ENCODE measurements around the gene FXYD5. TPM values are rescaled to one million over a fixed set of nuclear protein-coding genes. Genes with fewer than 3 reads are reported as not detected.

FXYD5 gene
- polyA plus RNA-seq, 2 of the 4 experiments (the other 2 are of a cell fraction) = 70.8 to 113 TPM

DNA sequence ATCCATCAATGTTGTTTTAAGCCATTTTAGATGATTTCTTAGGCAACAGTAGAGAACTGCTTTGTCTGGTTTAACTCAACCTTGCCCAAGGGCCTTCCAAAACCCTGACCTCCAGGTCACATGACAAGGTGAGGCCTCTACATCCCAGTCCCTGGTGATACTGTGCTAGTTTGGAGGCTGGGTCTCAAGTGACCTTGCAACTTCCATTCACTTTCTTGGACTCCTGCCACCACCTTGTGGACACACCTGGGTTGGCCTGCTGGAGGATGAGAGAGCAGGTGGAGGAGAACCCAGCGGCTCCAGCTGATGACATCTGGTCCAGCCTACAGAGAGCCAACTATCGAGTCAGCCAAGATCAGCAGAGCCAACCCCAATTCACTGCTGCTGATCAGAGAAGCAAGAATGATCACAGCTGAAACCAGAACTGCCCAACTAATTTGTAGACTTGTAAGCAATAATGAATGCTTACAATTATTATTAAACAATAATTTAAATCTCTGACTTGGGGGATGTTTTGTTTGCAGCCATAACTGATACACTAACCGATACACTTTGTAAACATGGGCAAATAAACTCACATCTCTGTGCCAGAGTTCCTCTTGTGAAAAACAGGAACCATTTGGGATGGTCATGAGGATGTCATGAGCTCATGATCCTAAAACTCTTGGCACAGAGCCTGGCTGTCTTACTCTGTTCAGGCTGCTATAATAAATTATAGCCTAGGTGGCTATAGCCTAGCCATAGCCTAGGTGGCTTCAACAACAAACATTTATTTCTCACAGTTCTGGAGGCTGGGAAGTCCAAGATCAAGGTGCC lies 62.5 kb downstream of the FXYD5 start:
- no peak overlapping the region for H3K4me2 ChIP-seq
- no peak for FAIRE-seq
- H3K4me3 ChIP-seq = no peak overlapping the region
- TF ChIP-seq BHLHE40 (IDR thresholded peaks at IDR 0.05; ENCODE audit: low read depth, low read length) (no peak), CBX8 (IDR thresholded peaks at IDR 0.05) (no peak), RAD21 (conservative IDR thresholded peaks at IDR 0.05 in 1 of 2, IDR thresholded peaks at IDR 0.05 in 1 of 2) (no peak), ESRRA (IDR thresholded peaks at IDR 0.05; ENCODE audit: borderline replicate concordance, low read length) (no peak), JUNB (IDR thresholded peaks at IDR 0.05) (no peak), RARB (CRISPR knock-in tag; IDR thresholded peaks at IDR 0.05) (no peak), FOSL2 (IDR thresholded peaks at IDR 0.05) (no peak), FOSL2 (CRISPR knock-in tag; IDR thresholded peaks at IDR 0.05) (no peak), GATA3 (IDR thresholded peaks at IDR 0.05; ENCODE audit: borderline replicate concordance) (no peak)
- TF ChIP-seq, protein P1, sequence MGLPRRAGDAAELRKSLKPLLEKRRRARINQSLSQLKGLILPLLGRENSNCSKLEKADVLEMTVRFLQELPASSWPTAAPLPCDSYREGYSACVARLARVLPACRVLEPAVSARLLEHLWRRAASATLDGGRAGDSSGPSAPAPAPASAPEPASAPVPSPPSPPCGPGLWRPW (IDR thresholded peaks at IDR 0.05) = no peak
- TF ChIP-seq, protein P2, sequence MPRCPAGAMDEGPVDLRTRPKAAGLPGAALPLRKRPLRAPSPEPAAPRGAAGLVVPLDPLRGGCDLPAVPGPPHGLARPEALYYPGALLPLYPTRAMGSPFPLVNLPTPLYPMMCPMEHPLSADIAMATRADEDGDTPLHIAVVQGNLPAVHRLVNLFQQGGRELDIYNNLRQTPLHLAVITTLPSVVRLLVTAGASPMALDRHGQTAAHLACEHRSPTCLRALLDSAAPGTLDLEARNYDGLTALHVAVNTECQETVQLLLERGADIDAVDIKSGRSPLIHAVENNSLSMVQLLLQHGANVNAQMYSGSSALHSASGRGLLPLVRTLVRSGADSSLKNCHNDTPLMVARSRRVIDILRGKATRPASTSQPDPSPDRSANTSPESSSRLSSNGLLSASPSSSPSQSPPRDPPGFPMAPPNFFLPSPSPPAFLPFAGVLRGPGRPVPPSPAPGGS (IDR thresholded peaks at IDR 0.05) = no peak
- TF ChIP-seq, protein P3, sequence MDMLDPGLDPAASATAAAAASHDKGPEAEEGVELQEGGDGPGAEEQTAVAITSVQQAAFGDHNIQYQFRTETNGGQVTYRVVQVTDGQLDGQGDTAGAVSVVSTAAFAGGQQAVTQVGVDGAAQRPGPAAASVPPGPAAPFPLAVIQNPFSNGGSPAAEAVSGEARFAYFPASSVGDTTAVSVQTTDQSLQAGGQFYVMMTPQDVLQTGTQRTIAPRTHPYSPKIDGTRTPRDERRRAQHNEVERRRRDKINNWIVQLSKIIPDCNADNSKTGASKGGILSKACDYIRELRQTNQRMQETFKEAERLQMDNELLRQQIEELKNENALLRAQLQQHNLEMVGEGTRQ (IDR thresholded peaks at IDR 0.05) = no peak
- H3K4me1 ChIP-seq = peaks cover 13% of the 10 kb centered on the region
- ATAC-seq = no peak
- 21% methylated on average over 3 of the region's 3 CpGs for whole genome bisulfite sequencing (ENCODE audit: missing lambda C conversion rate)
- ChIA-PET CTCF (interaction anchor here (0.6 kb wide), 1 partner anchor 215 kb away, joined by 6 read pairs; no protein-coding TSS in a partner anchor), POLR2A (no interaction called here)
- H3K27ac ChIP-seq = no peak overlapping the region
- peaks cover 42% of the 10 kb centered on the region for H3K9me3 ChIP-seq
- DNase-seq (ENCODE audit: low read depth in 1 of 2, low spot score in 1 of 2) = no peak

DNA sequence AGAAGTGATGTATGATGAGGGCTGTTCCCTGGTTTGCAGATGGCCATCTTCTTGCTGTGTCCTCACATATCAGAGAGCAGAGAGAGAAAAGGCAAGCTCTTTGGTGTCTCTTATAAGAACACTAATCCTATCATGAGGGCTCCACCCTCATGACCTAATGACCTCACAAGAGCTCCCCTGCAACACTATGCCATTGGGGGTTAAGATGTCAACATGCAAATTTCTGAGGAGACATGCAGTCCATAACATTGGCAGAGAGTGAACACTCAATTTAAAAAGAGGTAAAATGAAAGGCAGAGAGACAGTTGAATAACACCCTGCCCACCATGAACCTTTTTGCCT lies 63.1 kb downstream of the FXYD5 start:
- CTCF ChIA-PET = no interaction called here
- Histone ChIP-seq H3K9me3 (peaks cover 44% of the 10 kb centered on the region), H3K4me2 (no peak overlapping the region), H3K27ac (no peak overlapping the region), H3K4me3 (no peak overlapping the region), H3K4me1 (peaks cover 13% of the 10 kb centered on the region)
- POLR2A ChIA-PET = no interaction called here
- FAIRE-seq (no peak), DNase-seq (ENCODE audit: low read depth in 1 of 2, low spot score in 1 of 2) (no peak), ATAC-seq (no peak)
- TF ChIP-seq, protein P4, sequence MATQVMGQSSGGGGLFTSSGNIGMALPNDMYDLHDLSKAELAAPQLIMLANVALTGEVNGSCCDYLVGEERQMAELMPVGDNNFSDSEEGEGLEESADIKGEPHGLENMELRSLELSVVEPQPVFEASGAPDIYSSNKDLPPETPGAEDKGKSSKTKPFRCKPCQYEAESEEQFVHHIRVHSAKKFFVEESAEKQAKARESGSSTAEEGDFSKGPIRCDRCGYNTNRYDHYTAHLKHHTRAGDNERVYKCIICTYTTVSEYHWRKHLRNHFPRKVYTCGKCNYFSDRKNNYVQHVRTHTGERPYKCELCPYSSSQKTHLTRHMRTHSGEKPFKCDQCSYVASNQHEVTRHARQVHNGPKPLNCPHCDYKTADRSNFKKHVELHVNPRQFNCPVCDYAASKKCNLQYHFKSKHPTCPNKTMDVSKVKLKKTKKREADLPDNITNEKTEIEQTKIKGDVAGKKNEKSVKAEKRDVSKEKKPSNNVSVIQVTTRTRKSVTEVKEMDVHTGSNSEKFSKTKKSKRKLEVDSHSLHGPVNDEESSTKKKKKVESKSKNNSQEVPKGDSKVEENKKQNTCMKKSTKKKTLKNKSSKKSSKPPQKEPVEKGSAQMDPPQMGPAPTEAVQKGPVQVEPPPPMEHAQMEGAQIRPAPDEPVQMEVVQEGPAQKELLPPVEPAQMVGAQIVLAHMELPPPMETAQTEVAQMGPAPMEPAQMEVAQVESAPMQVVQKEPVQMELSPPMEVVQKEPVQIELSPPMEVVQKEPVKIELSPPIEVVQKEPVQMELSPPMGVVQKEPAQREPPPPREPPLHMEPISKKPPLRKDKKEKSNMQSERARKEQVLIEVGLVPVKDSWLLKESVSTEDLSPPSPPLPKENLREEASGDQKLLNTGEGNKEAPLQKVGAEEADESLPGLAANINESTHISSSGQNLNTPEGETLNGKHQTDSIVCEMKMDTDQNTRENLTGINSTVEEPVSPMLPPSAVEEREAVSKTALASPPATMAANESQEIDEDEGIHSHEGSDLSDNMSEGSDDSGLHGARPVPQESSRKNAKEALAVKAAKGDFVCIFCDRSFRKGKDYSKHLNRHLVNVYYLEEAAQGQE (IDR thresholded peaks at IDR 0.05) = no peak
- TF ChIP-seq, protein P3 (IDR thresholded peaks at IDR 0.05) = no peak
- TF ChIP-seq MYC (IDR thresholded peaks at IDR 0.05; ENCODE audit: borderline replicate concordance, low read length) (no peak), HEYL (CRISPR knock-in tag; IDR thresholded peaks at IDR 0.05) (no peak), CBX2 (IDR thresholded peaks at IDR 0.05; ENCODE audit: borderline replicate concordance, low read depth) (no peak), KDM1A (IDR thresholded peaks at IDR 0.05; ENCODE audit: low read depth) (no peak), POLR2A (IDR thresholded peaks at IDR 0.05; ENCODE audit: low read length) (no peak), HOXA7 (CRISPR knock-in tag; IDR thresholded peaks at IDR 0.05) (no peak), TFCP2L1 (CRISPR knock-in tag; IDR thresholded peaks at IDR 0.05) (no peak), JUN (IDR thresholded peaks at IDR 0.05) (no peak), CEBPB (IDR thresholded peaks at IDR 0.05) (no peak), MAZ (IDR thresholded peaks at IDR 0.05; ENCODE audit: borderline replicate concordance, low read depth, low read length) (no peak), ZC3H11A (IDR thresholded peaks at IDR 0.05) (no peak)
- TF ChIP-seq, protein P5, sequence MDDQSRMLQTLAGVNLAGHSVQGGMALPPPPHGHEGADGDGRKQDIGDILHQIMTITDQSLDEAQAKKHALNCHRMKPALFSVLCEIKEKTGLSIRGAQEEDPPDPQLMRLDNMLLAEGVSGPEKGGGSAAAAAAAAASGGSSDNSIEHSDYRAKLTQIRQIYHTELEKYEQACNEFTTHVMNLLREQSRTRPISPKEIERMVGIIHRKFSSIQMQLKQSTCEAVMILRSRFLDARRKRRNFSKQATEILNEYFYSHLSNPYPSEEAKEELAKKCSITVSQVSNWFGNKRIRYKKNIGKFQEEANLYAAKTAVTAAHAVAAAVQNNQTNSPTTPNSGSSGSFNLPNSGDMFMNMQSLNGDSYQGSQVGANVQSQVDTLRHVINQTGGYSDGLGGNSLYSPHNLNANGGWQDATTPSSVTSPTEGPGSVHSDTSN (IDR thresholded peaks at IDR 0.05) = no peak
